Measurements from ENCODE around the gene FBXL5. TPM values are rescaled to one million over a fixed set of nuclear protein-coding genes. Genes with fewer than 3 reads are reported as not detected.

The FBXL5 gene
- total and polyA plus RNA-seq, 2 donors (not counting 1 experiment from before 2014, with no cell fraction given), result 52.9 to 131 TPM

- H3K4me2 ChIP-seq (ENCODE audit: extremely low read depth, insufficient read depth, low read length), result no peak overlapping the region
- DNase-seq (ENCODE audit: low read depth in 2 of 2), result no peak
These were observed 20.2 kb upstream of the FBXL5 start for GRCh38 chr4:15675356-15675755.

GRCh38 chr4:15674926-15675325, 19.8 kb upstream of the FBXL5 start:
- no peak overlapping the region for H3K4me3 ChIP-seq (replicated peaks in 1 of 4; ENCODE audit: control extremely low read depth in 1 of 4, insufficient read depth in 1 of 4, low read depth in 3 of 4, low read length in 4 of 4)
- H2AFZ ChIP-seq (ENCODE audit: low read length), result no peak overlapping the region
- no peak overlapping the region for H3K27ac ChIP-seq (ENCODE audit: insufficient read depth, low read length)
- peaks cover 86% of the 10 kb centered on the region for H3K79me2 ChIP-seq (ENCODE audit: control insufficient read depth, insufficient read depth, low read length)
- H3K9me3 ChIP-seq (ENCODE audit: control insufficient read depth, insufficient read depth, low read depth, low read length), result no peaks in the 10 kb centered on the region
- no peak overlapping the region for H3K9ac ChIP-seq (ENCODE audit: insufficient read depth, low read length)
- DNase-seq (ENCODE audit: low read depth in 2 of 2), result no peak
- no peak overlapping the region for H3K4me2 ChIP-seq (ENCODE audit: extremely low read depth, insufficient read depth, low read length)
- no peaks in the 10 kb centered on the region for H3K36me3 ChIP-seq (ENCODE audit: control insufficient read depth, insufficient read depth, low read length)
- no peaks in the 10 kb centered on the region for H3K27me3 ChIP-seq (ENCODE audit: control insufficient read depth, insufficient read depth, low read length)
- peaks cover 13% of the 10 kb centered on the region for H3K4me1 ChIP-seq (ENCODE audit: control insufficient read depth, extremely low read depth, insufficient read depth, low read length)
- TF ChIP-seq CTCF (conservative IDR thresholded peaks at IDR 0.05 in 1 of 2, IDR thresholded peaks at IDR 0.05 in 1 of 2; ENCODE audit: low read depth in 1 of 2, low read length in 2 of 2) (no peak), EZH2 (IDR thresholded peaks at IDR 0.05; ENCODE audit: low read length, missing control alignments) (no peak)
- no peaks in the 10 kb centered on the region for H4K20me1 ChIP-seq (ENCODE audit: control insufficient read depth, extremely low read depth, insufficient read depth, low read length)

More at GRCh38 chr4:15675356-15675755, 20.2 kb upstream of the FBXL5 start:
- Histone ChIP-seq H3K36me3 (ENCODE audit: control insufficient read depth, insufficient read depth, low read length) (no peaks in the 10 kb centered on the region), H2AFZ (ENCODE audit: low read length) (no peak overlapping the region), H3K4me3 (replicated peaks in 1 of 4; ENCODE audit: control extremely low read depth in 1 of 4, insufficient read depth in 1 of 4, low read depth in 3 of 4, low read length in 4 of 4) (no peak overlapping the region), H3K79me2 (ENCODE audit: control insufficient read depth, insufficient read depth, low read length) (peaks cover 88% of the 10 kb centered on the region), H3K9ac (ENCODE audit: insufficient read depth, low read length) (no peak overlapping the region), H4K20me1 (ENCODE audit: control insufficient read depth, extremely low read depth, insufficient read depth, low read length) (no peaks in the 10 kb centered on the region), H3K27ac (ENCODE audit: insufficient read depth, low read length) (no peak overlapping the region), H3K27me3 (ENCODE audit: control insufficient read depth, insufficient read depth, low read length) (no peaks in the 10 kb centered on the region), H3K9me3 (ENCODE audit: control insufficient read depth, insufficient read depth, low read depth, low read length) (no peaks in the 10 kb centered on the region), H3K4me1 (ENCODE audit: control insufficient read depth, extremely low read depth, insufficient read depth, low read length) (peaks cover 13% of the 10 kb centered on the region)
- no peak for TF ChIP-seq EZH2 (IDR thresholded peaks at IDR 0.05; ENCODE audit: low read length, missing control alignments)
- no peak for TF ChIP-seq CTCF (conservative IDR thresholded peaks at IDR 0.05 in 1 of 2, IDR thresholded peaks at IDR 0.05 in 1 of 2; ENCODE audit: low read depth in 1 of 2, low read length in 2 of 2)

- no peak for DNase-seq (ENCODE audit: low read depth in 2 of 2)
- Histone ChIP-seq H3K9ac (ENCODE audit: insufficient read depth, low read length) (no peak overlapping the region), H2AFZ (ENCODE audit: low read length) (no peak overlapping the region), H3K4me1 (ENCODE audit: control insufficient read depth, extremely low read depth, insufficient read depth, low read length) (peaks cover 10% of the 10 kb centered on the region), H3K79me2 (ENCODE audit: control insufficient read depth, insufficient read depth, low read length) (peaks cover 80% of the 10 kb centered on the region), H4K20me1 (ENCODE audit: control insufficient read depth, extremely low read depth, insufficient read depth, low read length) (no peaks in the 10 kb centered on the region), H3K36me3 (ENCODE audit: control insufficient read depth, insufficient read depth, low read length) (no peaks in the 10 kb centered on the region), H3K9me3 (ENCODE audit: control insufficient read depth, insufficient read depth, low read depth, low read length) (no peaks in the 10 kb centered on the region), H3K27me3 (ENCODE audit: control insufficient read depth, insufficient read depth, low read length) (no peaks in the 10 kb centered on the region), H3K27ac (ENCODE audit: insufficient read depth, low read length) (no peak overlapping the region), H3K4me3 (replicated peaks in 1 of 4; ENCODE audit: control extremely low read depth in 1 of 4, insufficient read depth in 1 of 4, low read depth in 3 of 4, low read length in 4 of 4) (no peak overlapping the region), H3K4me2 (ENCODE audit: extremely low read depth, insufficient read depth, low read length) (no peak overlapping the region)
- TF ChIP-seq EZH2 (IDR thresholded peaks at IDR 0.05; ENCODE audit: low read length, missing control alignments), result no peak
- TF ChIP-seq CTCF (conservative IDR thresholded peaks at IDR 0.05 in 1 of 2, IDR thresholded peaks at IDR 0.05 in 1 of 2; ENCODE audit: low read depth in 1 of 2, low read length in 2 of 2), result no peak
These were observed 18.9 kb upstream of the FBXL5 start for GRCh38 chr4:15674046-15674445.

Measured in fibroblast of lung (primary cell).